IMR-90 (cell line): ENCODE measurements around the gene HS6ST3. TPM values are rescaled to one million over a fixed set of nuclear protein-coding genes. Genes with fewer than 3 reads are reported as not detected.

Experiments used
- ATAC-seq: fragments of 200-7000 bp; cut with Tn5 transposase; 2 replicates; pipeline ENCODE4 v1.9.1; 2020; ENCODE audit warnings: low read depth, mild to moderate bottlenecking, moderate library complexity
- BruUV-seq: library from RNA; stranded (reverse); fragments of 400-500 nt; replicated peaks from 2 replicates; lab custom pipeline; 2021; lab: Mats Ljungman, UMichigan
- CTCF ChIA-PET: fragments of 300-600 bp; formaldehyde crosslinking; extraction: SDS; loops from one replicate; lab custom pipeline; 2021; ENCODE audit warnings: antibody characterized with exemption; lab: Yijun Ruan, JAX
- POLR2A ChIA-PET: fragments of 300-600 bp; sonication (Branson Sonifier 250); formaldehyde crosslinking; loops from one replicate; lab custom pipeline; 2022; ENCODE audit warnings: antibody characterized with exemption; ENCODE audit not compliant: unreplicated experiment; lab: Charles Lee
- DNase-seq: peaks from one replicate; pipeline ENCODE4 v3.0.0; 2013
- H2AFZ ChIP-seq: replicated peaks from 2 replicates; pipeline ENCODE3; 2013; ENCODE audit warnings: low read length, mild to moderate bottlenecking; ENCODE audit not compliant: poor library complexity
- H2AK5ac ChIP-seq: 2 replicates; pipeline ENCODE4 v1.6.1; 2013; ENCODE audit warnings: low read depth, low read length, inconsistent platforms
- H2AK9ac ChIP-seq: replicated peaks from 2 replicates; pipeline ENCODE3; 2013; ENCODE audit warnings: mild to moderate bottlenecking, low read depth, low read length, moderate library complexity; ENCODE audit not compliant: poor library complexity
- H2BK120ac ChIP-seq: 2 replicates; pipeline ENCODE4 v1.6.1; 2013; ENCODE audit warnings: low read depth, low read length, inconsistent platforms
- H2BK15ac ChIP-seq: 3 replicates; pipeline ENCODE4 v1.6.1; 2013; ENCODE audit warnings: low read depth, low read length, inconsistent platforms
- H2BK20ac ChIP-seq: 2 replicates; pipeline ENCODE4 v1.6.1; 2013; ENCODE audit warnings: low read depth, mild to moderate bottlenecking, inconsistent platforms, low read length, moderate library complexity
- H2BK5ac ChIP-seq: 2 replicates; pipeline ENCODE4 v1.6.1; 2013; ENCODE audit warnings: mild to moderate bottlenecking, low read depth, low read length, inconsistent platforms; ENCODE audit not compliant: poor library complexity, severe bottlenecking
- H3K14ac ChIP-seq: replicated peaks from 2 replicates; pipeline ENCODE4 v1.6.1; 2013; ENCODE audit warnings: low read depth, low read length, inconsistent platforms
- H3K18ac ChIP-seq: 2 replicates; pipeline ENCODE4 v1.6.1; 2013; ENCODE audit warnings: low read depth, low read length, control low read depth
- H3K23ac ChIP-seq: 2 replicates; pipeline ENCODE4 v1.6.1; 2013; ENCODE audit warnings: low read depth, low read length, inconsistent platforms
- H3K27ac ChIP-seq: 2 replicates; pipeline ENCODE4 v1.5.1; 2013; ENCODE audit warnings: mild to moderate bottlenecking, control low read depth, low read length; ENCODE audit not compliant: insufficient read depth
- H3K27me3 ChIP-seq: 2 replicates; pipeline ENCODE4 v1.6.1; 2013; ENCODE audit warnings: low read length; ENCODE audit not compliant: control insufficient read depth, insufficient read depth
- H3K36me3 ChIP-seq: 2 replicates; pipeline ENCODE4 v1.6.1; 2013; ENCODE audit warnings: low read length, mixed read lengths; ENCODE audit not compliant: control insufficient read depth, insufficient read depth
- H3K4ac ChIP-seq: 2 replicates; pipeline ENCODE4 v1.6.1; 2013; ENCODE audit warnings: low read depth, low read length, inconsistent platforms
- H3K4me1 ChIP-seq: 2 replicates; pipeline ENCODE4 v1.6.1; 2013; ENCODE audit warnings: low read length, mixed read lengths; ENCODE audit not compliant: control insufficient read depth, insufficient read depth
- H3K4me2 ChIP-seq: 2 replicates; pipeline ENCODE4 v1.6.1; 2013; ENCODE audit warnings: low read depth, mild to moderate bottlenecking, control low read depth, low read length, moderate library complexity
- H3K4me3 ChIP-seq: 2 replicates; pipeline ENCODE4 v1.5.1; 2013; ENCODE audit warnings: low read depth, mild to moderate bottlenecking, control low read depth, low read length, moderate library complexity; ENCODE audit not compliant: insufficient read depth
- H3K56ac ChIP-seq: 2 replicates; pipeline ENCODE4 v1.6.1; 2013; ENCODE audit warnings: low read length, inconsistent platforms; ENCODE audit not compliant: insufficient read depth; ENCODE audit errors: extremely low read depth
- H3K79me1 ChIP-seq, 2 experiments: 2 replicates each; pipeline ENCODE4 v1.6.1; 2013; ENCODE audit warnings: low read length in 2 of 2, inconsistent platforms in 1 of 2, low read depth in 1 of 2
- H3K9ac ChIP-seq: 2 replicates; pipeline ENCODE4 v1.6.1; 2013; ENCODE audit warnings: low read depth, low read length, control low read depth
- H3K9me1 ChIP-seq: 2 replicates; pipeline ENCODE4 v1.6.1; 2013; ENCODE audit warnings: low read length, inconsistent platforms; ENCODE audit not compliant: insufficient read depth
- H3K9me3 ChIP-seq: 2 replicates; pipeline ENCODE4 v1.6.1; 2013; ENCODE audit warnings: low read length; ENCODE audit not compliant: control insufficient read depth, insufficient read depth
- H4K20me1 ChIP-seq: 2 replicates; pipeline ENCODE4 v1.6.1; 2013; ENCODE audit warnings: low read length, inconsistent platforms; ENCODE audit not compliant: insufficient read depth
- H4K5ac ChIP-seq: 2 replicates; pipeline ENCODE4 v1.6.1; 2013; ENCODE audit warnings: mild to moderate bottlenecking, low read depth, low read length, control low read depth
- H4K8ac ChIP-seq, 2 experiments: 2 replicates each; pipeline ENCODE4 v1.6.1; 2013; ENCODE audit warnings: low read depth in 2 of 2, low read length in 2 of 2, control low read depth in 1 of 2, inconsistent platforms in 1 of 2
- H4K91ac ChIP-seq: 2 replicates; pipeline ENCODE4 v1.6.1; 2013; ENCODE audit warnings: low read depth, low read length, inconsistent platforms; ENCODE audit not compliant: insufficient read depth
- CHD1 ChIP-seq: IDR thresholded peaks from 2 replicates; pipeline ENCODE4 v1.6.1; 2012; ENCODE audit warnings: low read depth, low read length, improper control_type of control experiment
- ELK1 ChIP-seq: fragments of 150-350 bp; IDR thresholded peaks from 2 replicates; pipeline ENCODE4 v1.6.1; 2016; ENCODE audit warnings: low read depth, mild to moderate bottlenecking, low read length, moderate library complexity, borderline replicate concordance
- FOS ChIP-seq: fragments of 150-350 bp; IDR thresholded peaks from 2 replicates; pipeline ENCODE4 v1.6.1; 2016; ENCODE audit warnings: low read depth, low read length
- MAFK ChIP-seq: IDR thresholded peaks from 2 replicates; pipeline ENCODE4 v1.6.1; 2012; ENCODE audit warnings: low read depth, low read length, improper control_type of control experiment
- POLR2A ChIP-seq: IDR thresholded peaks from 2 replicates; pipeline ENCODE4 v1.6.1; 2012; ENCODE audit warnings: mild to moderate bottlenecking, low read depth, low read length
- RAD21 ChIP-seq: IDR thresholded peaks from 2 replicates; pipeline ENCODE4 v1.6.1; 2012; ENCODE audit warnings: low read length, improper control_type of control experiment
- dilution Hi-C: fragments of 300-500 bp; cut with HindIII; formaldehyde crosslinking; loops from one replicate; pipeline ENCODE4 v1.14.3; 2018; ENCODE audit warnings: low sequenced_read_pairs; ENCODE audit not compliant: unreplicated experiment
- in situ Hi-C: fragments of 300-500 bp; cut with MboI; formaldehyde crosslinking; loops from 3 replicates; pipeline ENCODE4 v1.14.3; 2019; ENCODE audit warnings: low sequenced_read_pairs, inconsistent platforms, mixed read lengths
- intact Hi-C: fragments of 100-400 bp; cut with micrococcal nuclease; formaldehyde crosslinking; loops from 2 replicates; pipeline ENCODE4 v1.10.0; 2022
- polyA plus RNA-seq, 3 experiments: library from polyadenylated mRNA; depleted of rRNA; stranded (reverse); fragments of >200 nt; gene quantifications; 2 replicates each; pipeline ENCODE4 v1.2.3, GENCODE V29; 2012; ENCODE audit warnings: low replicate concordance in 1 of 3
- total RNA-seq: library from RNA; depleted of rRNA; stranded (reverse); fragments of >200 nt; gene quantifications from 2 replicates; pipeline ENCODE4 v1.2.3, GENCODE V29; 2012

HS6ST3 gene
- total and polyA plus RNA-seq, 2 of the 4 experiments (the other 2 are of a cell fraction), result not detected

DNA sequence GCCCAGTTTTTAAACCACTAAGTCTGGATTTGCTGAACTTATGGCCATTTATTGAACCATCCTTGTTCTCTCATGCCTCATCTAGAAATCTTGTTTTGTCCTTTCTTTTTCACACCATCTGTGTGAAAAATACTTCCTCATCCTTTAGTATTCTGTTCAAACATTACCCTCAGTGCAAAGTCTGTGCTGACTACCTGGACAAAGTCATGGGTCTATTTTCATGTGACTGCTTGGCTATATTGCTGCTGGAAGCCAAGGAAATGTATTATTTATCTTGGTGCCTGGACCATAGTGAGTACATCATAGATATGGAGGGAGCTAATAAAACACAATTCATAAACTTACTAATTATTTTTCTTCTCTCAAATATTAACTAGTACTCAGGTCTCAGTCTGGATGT, 591.9 kb downstream of the HS6ST3 start:
- no peak overlapping the region for H3K4me2 ChIP-seq
- no peak overlapping the region for H3K14ac ChIP-seq
- H4K8ac ChIP-seq, result no peak overlapping the region
- no peak overlapping the region for H2AK9ac ChIP-seq
- POLR2A ChIA-PET, result no interaction called here
- no peak overlapping the region for H3K9ac ChIP-seq
- no peaks in the 10 kb centered on the region for H3K79me1 ChIP-seq
- DNase-seq, result no peak
- no peak for ATAC-seq
- H4K91ac ChIP-seq, result no peak overlapping the region
- H2AFZ ChIP-seq, result no peak overlapping the region
- no peaks in the 10 kb centered on the region for H3K4me1 ChIP-seq
- H3K23ac ChIP-seq, result no peak overlapping the region
- peaks cover 8% of the 10 kb centered on the region; the same call in 1 of the 2 replicates for H3K9me3 ChIP-seq
- TF ChIP-seq ELK1 (no peak), CHD1 (no peak), RAD21 (no peak), MAFK (no peak), POLR2A (no peak), FOS (no peak)
- no peak overlapping the region for H2AK5ac ChIP-seq
- no peak overlapping the region for H2BK120ac ChIP-seq
- no peak overlapping the region for H3K56ac ChIP-seq
- in situ Hi-C loops, result no loop called here
- no peaks in the 10 kb centered on the region for H3K36me3 ChIP-seq
- H3K4me3 ChIP-seq, result no peak overlapping the region
- no peak overlapping the region for H2BK15ac ChIP-seq
- H4K20me1 ChIP-seq, result no peaks in the 10 kb centered on the region
- no peak overlapping the region for H2BK20ac ChIP-seq
- no peak overlapping the region for H3K18ac ChIP-seq
- H4K5ac ChIP-seq, result no peak overlapping the region
- dilution Hi-C loops, result no loop called here
- BruUV-seq, result no TSS peak
- H2BK5ac ChIP-seq, result no peak overlapping the region
- no peaks in the 10 kb centered on the region for H3K27me3 ChIP-seq
- H3K9me1 ChIP-seq, result no peaks in the 10 kb centered on the region
- intact Hi-C loops, result no loop called here
- H3K27ac ChIP-seq, result no peak overlapping the region
- CTCF ChIA-PET, result no interaction called here
- no peak overlapping the region for H3K4ac ChIP-seq
